ENCODE results near the gene RAD51B.

- TF ChIP-seq SRF (IDR thresholded peaks at IDR 0.05; ENCODE audit: low read depth) (no peak), CTCF (IDR thresholded peaks at IDR 0.05 in 2 of 3, conservative IDR thresholded peaks at IDR 0.05 in 1 of 3; ENCODE audit: borderline replicate concordance in 1 of 3, insufficient read depth in 1 of 3, low read depth in 2 of 3, low read length in 2 of 3) (no peak), EZH2 (IDR thresholded peaks at IDR 0.05) (no peak), POLR2A (IDR thresholded peaks at IDR 0.05; ENCODE audit: borderline replicate concordance, extremely low read depth, insufficient read depth, insufficient read length) (no peak), JUND (IDR thresholded peaks at IDR 0.05) (no peak)
Measured at GRCh38 chr14:68479247-68479646, 659.7 kb downstream of the RAD51B start.

All from HCT116 (cell line).